Skeletal muscle tissue (tissue), 5 donors: Measurements from ENCODE around the gene CAPZA2. TPM values are rescaled to one million over a fixed set of nuclear protein-coding genes. Genes with fewer than 3 reads are reported as not detected.
"Not testable (repeated sequence)": the region's sequence is repeated elsewhere in the genome, so short reads cannot be mapped to it uniquely, and the experiment has no call there.

ENCODE experiments used
- H3K27ac ChIP-seq: one replicate; pipeline ENCODE4 v1.7.0; 2013; ENCODE audit warnings: mild to moderate bottlenecking, low read depth, low read length, inconsistent platforms
- H3K27me3 ChIP-seq, 3 donors: one replicate each; pipeline ENCODE4 v1.7.0; 2013; ENCODE audit warnings: low read length in 3 of 3; ENCODE audit not compliant: control insufficient read depth in 3 of 3, insufficient read depth in 3 of 3
- H3K36me3 ChIP-seq, 3 donors: one replicate each; pipeline ENCODE4 v1.7.0; 2013; ENCODE audit warnings: low read length in 3 of 3; ENCODE audit not compliant: control insufficient read depth in 3 of 3, insufficient read depth in 3 of 3
- H3K4me1 ChIP-seq, 3 donors: one replicate each; pipeline ENCODE4 v1.7.0; 2013; ENCODE audit warnings: low read length in 3 of 3, mild to moderate bottlenecking in 3 of 3; ENCODE audit not compliant: control insufficient read depth in 3 of 3, insufficient read depth in 3 of 3
- H3K4me3 ChIP-seq, 3 donors: one replicate each; pipeline ENCODE4 v1.7.0; 2013; ENCODE audit warnings: low read length in 3 of 3
- H3K9ac ChIP-seq, 3 donors: one replicate each; pipeline ENCODE4 v1.7.0; 2013; ENCODE audit warnings: low read length in 3 of 3, mild to moderate bottlenecking in 3 of 3, moderate library complexity in 2 of 3, low read depth in 1 of 3
- H3K9me3 ChIP-seq, 3 donors: one replicate each; pipeline ENCODE4 v1.7.0; 2013; ENCODE audit warnings: low read length in 3 of 3; ENCODE audit not compliant: control insufficient read depth in 3 of 3
- small RNA-seq: library from RNA; depleted of rRNA; stranded (forward); fragments of <200 nt; gene quantifications from one replicate; pipeline ENCODE3, GENCODE V24; 2014
- total RNA-seq: library from RNA; depleted of rRNA; stranded (reverse); fragments of >200 nt; gene quantifications from one replicate; pipeline ENCODE4 v1.2.3, GENCODE V29; 2014
- donor health status: Osteomylitis.

The CAPZA2 gene
- total RNA-seq, 1 donor from 2014 or later = 72.5 TPM

DNA sequence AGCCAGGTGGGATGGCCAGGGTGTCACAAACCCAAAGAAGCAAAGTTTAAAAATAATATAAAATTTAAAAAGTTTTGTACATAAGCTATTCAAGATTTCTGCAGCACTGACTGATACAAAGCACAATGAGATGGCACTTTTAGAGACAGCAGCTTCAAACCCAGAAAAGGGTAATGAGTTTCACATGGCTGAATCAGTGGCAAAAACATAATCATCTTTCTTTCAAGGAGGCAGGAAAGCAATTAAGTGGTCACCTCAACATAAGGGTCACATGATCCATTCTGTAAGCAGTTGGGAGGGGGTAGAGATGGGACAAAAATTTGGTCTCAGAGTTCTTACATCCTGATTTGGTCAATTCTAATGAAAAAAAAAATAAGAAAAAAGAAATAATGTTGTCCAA, 108.8 kb downstream of the CAPZA2 start:
- H3K4me3 ChIP-seq = not testable (repeated sequence)

More for the DNA sequence above, 108.8 kb downstream of the CAPZA2 start:
- not testable (repeated sequence) for H3K36me3 ChIP-seq, H3K27me3 ChIP-seq, H3K9ac ChIP-seq, H3K9me3 ChIP-seq, H3K27ac ChIP-seq
- H3K4me1 ChIP-seq = peaks cover 0 to 12% (median 7%) of the 10 kb centered on the region in 3 donors

Small RNAs within 50 kb of the gene (small RNA-seq; reads per million reads assigned to genes)
- gene RF00019 (not detected), gene RF02179 (not detected), gene RF02180 (not detected), gene RF02188 (not detected), gene RNA5SP239 (not detected)

Other genes with a start within 250 kb of the CAPZA2 start
- 26.1 TPM for gene MET, start 190.4 kb upstream of the CAPZA2 start, total RNA-seq
- 23.0 TPM for gene ST7, start 90.9 kb downstream of the CAPZA2 start, total RNA-seq